ENCODE measurements around the gene USE1. TPM values are rescaled to one million over a fixed set of nuclear protein-coding genes. Genes with fewer than 3 reads are reported as not detected.

Gene USE1
- total and polyA plus RNA-seq, 9 of the 15 experiments (the other 6 are each of a cell fraction or from before 2014, with no cell fraction given): 17.3 to 52.4 (median 34.0) TPM

GRCh38 chr19:17234911-17235299, 19.7 kb downstream of the USE1 start (continued):
- TF ChIP-seq DEAF1 (CRISPR knock-in tag; IDR thresholded peaks at IDR 0.05) (no peak), KDM5B (IDR thresholded peaks at IDR 0.05; ENCODE audit: insufficient replicate concordance, low read depth, low read length) (peak; percentile 7), RBM22 (IDR thresholded peaks at IDR 0.05; ENCODE audit: low read depth, low read length, poor library complexity, severe bottlenecking) (no peak), SP1 (CRISPR knock-in tag; IDR thresholded peaks at IDR 0.05) (0 out of 2 replicates have a peak, but pooled peaks have one; percentile 61), DPF2 (IDR thresholded peaks at IDR 0.05) (0 out of 2 replicates have a peak, but pooled peaks have one; percentile 20), ETS2 (tag; IDR thresholded peaks at IDR 0.05; ENCODE audit: borderline replicate concordance, poor library complexity, severe bottlenecking) (no peak), ZNF668 (CRISPR knock-in tag; IDR thresholded peaks at IDR 0.05) (no peak), GABPB2 (CRISPR knock-in tag; conservative IDR thresholded peaks at IDR 0.05) (no peak), RBBP5 (IDR thresholded peaks at IDR 0.05; ENCODE audit: borderline replicate concordance, insufficient read depth, low read length, poor library complexity, severe bottlenecking) (no peak), TGIF2 (CRISPR knock-in tag; IDR thresholded peaks at IDR 0.05) (no peak), E2F4 (CRISPR knock-in tag; IDR thresholded peaks at IDR 0.05; ENCODE audit: low read depth) (no peak), BHLHE40 (IDR thresholded peaks at IDR 0.05; ENCODE audit: low read length) (no peak), ZKSCAN1 (IDR thresholded peaks at IDR 0.05; ENCODE audit: low read depth, low read length) (0 out of 2 replicates have a peak, but pooled peaks have one; percentile 6)

Measured in K562 (cell line).